HG03097 (cell line): ENCODE results near the gene PDC.
"Not testable (repeated sequence)": the region's sequence is repeated elsewhere in the genome, so short reads cannot be mapped to it uniquely, and the experiment has no call there.

ENCODE experiments used
- ATAC-seq: cut with Tn5 transposase; IDR thresholded peaks from one replicate; pipeline ENCODE4 v1.9.1; 2021; ENCODE audit not compliant: unreplicated experiment, low FRiP score

The PDC gene

GRCh38 chr1:186404454-186405051 lies 56.4 kb downstream of the PDC start:
- no peak for ATAC-seq

GRCh38 chr1:186403632-186404031 lies 57.3 kb downstream of the PDC start:
- ATAC-seq, result no peak

- not testable (repeated sequence) for ATAC-seq
Measured at GRCh38 chr1:186401446-186401845, 59.5 kb downstream of the PDC start.
